GM19463 (cell line): ENCODE data around the gene AGBL4.

Source experiments
- ATAC-seq: cut with Tn5 transposase; IDR thresholded peaks from one replicate; pipeline ENCODE4 v1.9.1; 2021; ENCODE audit warnings: mild to moderate bottlenecking, moderate library complexity; ENCODE audit not compliant: unreplicated experiment

The AGBL4 gene

GRCh38 chr1:48619539-48619938 lies 1404.2 kb downstream of the AGBL4 start:
- ATAC-seq: no peak

- ATAC-seq: no peak
Measured at GRCh38 chr1:48617252-48617651, 1406.5 kb downstream of the AGBL4 start.

DNA sequence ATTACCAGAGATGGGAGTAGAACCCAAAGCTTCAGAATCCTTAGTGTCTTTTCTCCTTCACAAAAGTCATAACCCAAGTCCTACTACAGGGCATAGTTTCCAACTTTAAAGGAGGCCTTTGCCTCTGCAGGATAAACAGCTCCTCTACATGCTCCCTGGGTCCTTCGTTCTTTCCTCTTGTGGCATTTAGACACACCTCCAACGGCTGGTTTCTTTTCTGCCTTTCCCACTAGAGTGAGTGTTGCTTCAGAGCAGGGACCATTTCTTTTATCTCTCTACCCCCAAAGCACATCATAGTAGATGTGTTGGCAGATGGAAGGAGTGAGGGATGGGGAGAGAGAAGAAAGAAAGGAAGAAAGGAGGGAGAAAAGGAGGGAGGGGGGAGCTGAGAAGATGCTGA lies 1407.0 kb downstream of the AGBL4 start:
- ATAC-seq: no peak

DNA sequence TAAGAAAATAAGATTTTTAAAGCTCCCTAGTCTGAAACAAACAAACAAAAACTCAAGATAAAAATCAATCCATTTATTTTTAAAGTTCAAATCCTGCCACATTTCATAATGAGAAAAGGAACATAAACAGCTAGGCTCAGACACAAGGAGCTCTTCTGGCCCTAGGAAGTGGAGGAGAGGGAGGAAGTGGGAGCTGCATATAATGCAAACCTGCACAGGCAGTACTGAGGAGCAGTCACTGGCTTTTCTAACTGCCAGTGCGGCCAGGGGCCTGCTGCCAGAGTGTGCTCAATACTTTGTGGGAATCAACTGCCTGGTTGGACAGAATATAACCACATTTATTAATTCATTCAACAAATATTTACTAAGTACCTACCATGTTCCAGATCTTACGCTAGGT lies 1411.9 kb downstream of the AGBL4 start:
- no peak for ATAC-seq

DNA sequence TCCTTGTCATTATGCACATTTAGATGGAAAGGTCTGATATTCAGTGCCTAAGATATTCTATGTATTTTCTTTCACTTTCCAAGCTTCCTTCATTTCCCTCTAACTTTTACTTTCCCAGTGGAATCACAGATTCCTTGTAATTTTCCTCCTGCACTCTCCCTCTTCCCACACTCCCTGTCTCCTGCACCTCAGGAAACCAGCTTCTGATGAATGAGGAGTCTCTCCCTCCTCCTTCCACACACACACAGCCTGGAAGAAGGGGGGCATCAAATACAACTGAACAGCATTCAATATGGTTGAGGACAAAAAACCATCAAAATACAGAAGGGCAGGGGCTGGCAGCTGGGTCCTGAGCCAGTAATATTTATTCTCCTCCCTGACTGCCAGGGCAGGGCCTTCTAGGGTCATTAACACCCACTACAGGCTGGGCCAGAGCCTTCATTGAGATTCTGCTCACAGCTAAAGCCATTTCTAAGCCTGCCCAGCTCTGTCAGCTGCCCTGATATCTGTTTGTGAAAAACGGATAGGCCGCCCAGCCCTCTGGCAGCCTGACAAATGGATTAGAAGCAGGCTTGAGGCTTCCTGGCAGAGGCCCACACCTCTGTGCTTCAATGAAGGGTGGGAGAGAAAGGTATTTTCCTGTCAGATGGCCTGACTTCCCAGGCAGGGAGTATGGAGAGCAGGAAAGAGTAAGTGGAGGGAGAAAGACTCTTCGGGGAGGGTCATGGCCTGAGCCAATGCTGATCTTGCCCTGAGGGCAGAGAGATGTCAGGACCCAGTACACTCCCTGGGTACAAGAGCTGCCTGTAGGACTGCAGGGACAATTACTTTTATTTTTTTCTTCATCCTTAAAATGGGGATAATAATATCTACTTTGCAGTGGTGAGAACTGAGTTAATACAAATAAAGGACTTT lies 1412.9 kb downstream of the AGBL4 start:
- ATAC-seq: no peak

DNA sequence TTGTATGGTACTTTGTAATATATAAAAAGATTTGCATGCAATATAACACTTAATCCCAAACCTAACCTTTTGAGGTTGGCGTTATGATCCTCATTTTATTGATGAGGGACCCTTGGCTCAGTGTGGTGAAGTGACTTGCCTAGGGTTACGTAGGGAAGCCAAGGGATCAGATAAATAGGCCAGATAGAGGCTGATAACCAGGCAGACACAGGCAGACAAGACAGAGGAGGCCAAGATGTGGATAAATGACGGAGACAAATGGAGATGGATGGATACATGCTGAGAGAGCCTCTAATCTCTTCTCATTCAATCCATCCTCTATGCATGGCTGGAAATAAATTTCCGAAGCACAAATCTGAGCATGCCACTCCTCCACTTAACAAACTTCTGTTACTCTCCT lies 1414.9 kb downstream of the AGBL4 start:
- no peak for ATAC-seq

DNA sequence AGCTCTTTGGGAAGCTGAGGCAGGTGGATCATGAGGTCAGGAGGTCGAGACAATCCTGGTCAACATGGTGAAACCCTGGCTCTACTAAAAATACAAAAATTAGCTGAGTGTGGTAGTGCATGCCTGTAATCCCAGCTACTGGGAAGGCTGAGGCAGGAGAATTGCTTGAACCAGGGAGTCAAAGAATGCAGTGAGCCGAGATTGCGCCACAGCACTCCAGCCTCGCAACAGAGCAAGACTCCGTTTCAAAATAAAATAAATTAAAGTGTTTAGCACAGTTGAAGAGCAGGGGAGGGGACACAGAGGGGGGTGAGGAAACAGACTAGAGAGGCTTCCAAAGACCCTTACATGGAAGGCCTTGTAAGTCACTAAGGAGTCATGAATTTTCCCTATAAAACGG lies 1420.5 kb downstream of the AGBL4 start:
- no peak for ATAC-seq

DNA sequence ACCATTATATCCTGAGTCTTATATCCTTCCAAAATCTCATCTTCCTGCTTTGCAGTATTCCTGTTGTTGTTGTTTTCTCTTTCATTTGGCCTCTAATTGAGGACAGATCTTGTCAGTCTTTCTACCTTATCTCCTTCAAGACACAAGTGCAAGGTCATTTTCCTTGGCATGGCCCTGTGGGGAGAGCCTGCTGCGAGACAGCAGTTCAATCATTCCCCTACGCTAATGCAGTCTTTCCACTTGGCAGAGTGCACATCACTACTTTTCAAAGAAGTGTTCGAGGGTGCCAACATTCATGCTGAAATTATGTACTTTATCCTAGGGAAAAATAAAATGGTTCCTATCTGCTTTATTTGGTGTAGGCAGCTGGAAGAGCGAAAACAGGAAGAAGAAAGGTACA lies 1421.4 kb downstream of the AGBL4 start:
- ATAC-seq: no peak

DNA sequence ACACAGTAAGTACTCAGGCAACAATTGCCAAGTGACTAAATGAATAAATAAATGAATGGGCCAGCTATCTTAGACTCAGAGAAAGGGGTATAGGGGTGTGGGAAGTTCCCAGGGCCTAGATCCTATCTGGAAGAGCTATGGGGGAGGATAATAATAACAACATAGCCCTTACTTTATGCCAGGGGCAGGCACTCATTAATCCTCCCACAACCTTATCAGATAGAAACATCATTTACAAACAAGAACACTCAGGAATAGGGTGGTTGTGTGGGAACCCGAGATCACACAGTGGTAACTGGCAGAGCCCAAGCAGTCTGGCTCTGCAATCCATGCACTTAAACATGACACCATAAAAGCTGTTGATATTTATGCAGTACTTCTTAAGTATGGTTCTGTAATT lies 1423.6 kb downstream of the AGBL4 start:
- ATAC-seq: no peak

GRCh38 chr1:48597663-48598062 lies 1426.1 kb downstream of the AGBL4 start:
- ATAC-seq: no peak

GRCh38 chr1:48596046-48596445 lies 1427.7 kb downstream of the AGBL4 start:
- no peak for ATAC-seq

DNA sequence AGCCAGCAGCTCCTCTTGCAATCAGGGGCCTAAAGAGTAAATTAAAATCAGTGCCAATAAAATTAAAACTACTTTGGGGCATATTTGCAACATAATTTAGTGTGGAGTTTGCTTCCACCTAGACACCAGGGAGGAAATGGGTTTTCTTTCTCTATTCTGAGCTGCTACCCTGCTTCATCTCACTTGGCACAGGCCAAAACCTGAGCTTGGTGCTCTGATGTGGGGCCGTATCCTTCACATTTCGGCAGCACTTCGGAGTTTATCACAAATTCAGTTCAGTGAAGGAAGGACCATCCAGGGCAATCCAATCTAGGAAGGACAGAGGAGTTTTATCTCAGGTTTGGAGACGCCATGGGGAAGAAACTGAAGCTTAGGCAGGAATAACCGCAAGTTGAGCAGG lies 1428.1 kb downstream of the AGBL4 start:
- ATAC-seq: no peak

GRCh38 chr1:48592330-48592729 lies 1431.4 kb downstream of the AGBL4 start:
- no peak for ATAC-seq

GRCh38 chr1:48591181-48591580 lies 1432.6 kb downstream of the AGBL4 start:
- no peak for ATAC-seq

DNA sequence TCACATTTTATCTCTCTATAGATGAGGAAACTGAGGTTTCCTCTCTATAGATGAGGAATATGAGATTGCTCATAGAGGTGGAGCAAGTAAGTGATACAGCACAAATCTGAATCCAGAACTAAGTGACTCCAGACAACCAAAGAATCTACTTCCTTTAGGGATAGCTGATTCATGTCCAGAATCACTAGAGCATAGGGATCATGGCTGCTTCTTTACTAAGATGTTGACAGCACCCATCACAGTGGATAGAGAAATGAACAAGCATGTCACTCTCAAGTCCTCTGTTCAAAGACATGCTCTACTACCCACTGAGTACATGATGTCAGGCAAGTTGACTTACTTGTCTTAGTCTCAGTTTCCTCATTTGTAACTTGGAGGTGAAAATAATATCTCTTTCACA lies 1435.7 kb downstream of the AGBL4 start:
- no peak for ATAC-seq

DNA sequence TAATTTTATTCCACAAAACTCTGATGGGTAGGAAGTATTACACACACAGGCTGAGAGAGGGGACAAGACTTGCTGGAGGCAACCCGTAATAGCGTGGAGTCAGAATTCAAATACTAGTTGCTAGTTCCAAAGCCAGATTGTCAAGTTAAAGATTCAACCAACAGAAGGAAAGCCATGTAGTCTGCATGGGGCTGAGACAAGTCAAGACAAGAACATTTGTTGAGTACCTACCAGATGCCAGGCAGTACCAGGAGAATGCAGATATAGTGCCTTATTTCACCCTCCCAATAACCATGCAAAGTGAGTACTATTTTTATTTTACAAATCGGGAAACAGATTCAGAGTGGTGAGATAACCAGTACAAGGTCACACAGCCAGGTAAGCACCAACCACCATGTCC lies 1441.3 kb downstream of the AGBL4 start:
- ATAC-seq: no peak

GRCh38 chr1:48581270-48581669 lies 1442.5 kb downstream of the AGBL4 start:
- ATAC-seq: no peak

- no peak for ATAC-seq
Measured at GRCh38 chr1:48576565-48576964, 1447.2 kb downstream of the AGBL4 start.

DNA sequence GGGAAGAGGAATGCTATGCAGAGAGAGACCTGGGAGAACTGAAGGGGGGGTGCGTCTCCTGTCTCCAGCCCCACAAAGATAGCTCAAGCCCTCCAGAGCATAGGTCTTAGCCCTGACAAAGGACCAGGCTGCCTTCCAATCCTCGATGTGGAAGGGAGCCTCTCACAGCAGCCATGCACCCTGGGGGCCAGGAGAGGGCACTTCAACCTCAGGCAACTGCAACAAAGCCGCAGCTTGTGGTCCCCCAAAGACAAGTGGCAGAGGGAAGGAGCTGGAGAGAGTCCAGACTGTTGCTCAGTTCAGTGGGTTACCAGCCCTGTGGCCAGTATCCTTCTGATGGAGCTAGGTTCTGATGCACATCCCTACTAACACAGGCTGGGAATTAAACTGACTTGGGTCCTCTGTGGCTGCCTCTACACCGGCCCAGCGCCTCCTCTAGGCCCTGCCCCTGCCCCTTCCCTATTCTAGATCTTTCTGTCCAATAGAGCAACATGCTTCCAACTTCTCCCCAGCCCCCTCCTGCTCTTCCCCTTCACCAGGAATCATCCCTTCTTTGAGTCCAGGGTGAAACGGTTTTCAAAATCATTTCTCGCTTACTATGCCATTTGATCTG lies 1451.0 kb downstream of the AGBL4 start:
- ATAC-seq: peak; percentile 67

DNA sequence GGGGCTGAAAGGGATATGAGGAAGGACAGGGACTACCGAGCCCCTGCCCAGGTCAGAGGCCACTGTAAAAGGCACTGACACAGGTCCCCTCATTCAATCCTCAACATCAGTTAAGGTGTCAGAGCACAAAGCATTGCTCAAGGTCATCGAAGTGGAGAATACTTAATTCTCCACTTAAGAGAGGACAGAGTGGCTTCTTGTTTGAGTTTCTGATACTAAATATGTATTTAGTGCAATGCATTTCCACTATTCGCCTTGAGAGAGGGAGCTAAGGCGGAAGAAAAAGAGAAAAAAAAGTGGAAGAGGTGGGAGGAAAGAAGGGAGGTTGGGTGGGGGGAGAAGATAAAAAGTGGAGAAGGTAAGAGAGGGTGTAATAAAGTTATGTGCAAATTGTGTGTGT lies 1451.6 kb downstream of the AGBL4 start:
- no peak for ATAC-seq

- no peak for ATAC-seq
Measured at GRCh38 chr1:48571303-48571987, 1452.3 kb downstream of the AGBL4 start.

GRCh38 chr1:48570568-48570967 lies 1453.2 kb downstream of the AGBL4 start:
- no peak for ATAC-seq
